Measurements from ENCODE around the gene ERP27.

DNA sequence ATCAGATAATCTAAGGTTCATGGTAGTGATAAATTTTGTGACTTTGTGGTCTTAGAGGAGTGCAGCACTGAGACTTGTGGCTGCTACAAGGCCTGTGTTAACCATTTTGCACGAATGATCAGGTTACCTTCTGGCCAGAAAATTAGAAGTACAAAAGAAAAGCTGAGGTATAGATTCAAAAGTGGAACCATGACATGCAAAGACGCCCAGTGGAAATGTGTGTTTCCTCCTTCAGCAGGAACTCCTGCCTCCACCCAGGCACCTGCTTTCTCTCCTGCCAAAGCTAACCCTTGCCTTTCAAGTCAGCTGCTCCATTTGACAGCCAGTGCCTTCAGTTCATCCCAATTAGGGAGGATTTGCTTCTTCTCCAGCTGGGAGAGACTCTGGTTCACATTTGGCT lies 44.7 kb upstream of the ERP27 start:
- TF ChIP-seq POLR2AphosphoS5 (IDR thresholded peaks at IDR 0.05; ENCODE audit: low read depth, low read length) = no peak
- TF ChIP-seq POLR2A (IDR thresholded peaks at IDR 0.05; ENCODE audit: low read depth, low read length) = no peak
- no peak for TF ChIP-seq TAF1 (IDR thresholded peaks at IDR 0.05; ENCODE audit: low read depth, low read length)

All from GM12891 (cell line).